Measurements from ENCODE around the gene TBL3. TPM values are rescaled to one million over a fixed set of nuclear protein-coding genes. Genes with fewer than 3 reads are reported as not detected.
A peak's percentile ranks its signal among the peaks of the same experiment; 100 is the strongest.

The TBL3 gene
- total and polyA plus RNA-seq, 7 donors = 31.5 to 78.0 (median 41.8) TPM

DNA sequence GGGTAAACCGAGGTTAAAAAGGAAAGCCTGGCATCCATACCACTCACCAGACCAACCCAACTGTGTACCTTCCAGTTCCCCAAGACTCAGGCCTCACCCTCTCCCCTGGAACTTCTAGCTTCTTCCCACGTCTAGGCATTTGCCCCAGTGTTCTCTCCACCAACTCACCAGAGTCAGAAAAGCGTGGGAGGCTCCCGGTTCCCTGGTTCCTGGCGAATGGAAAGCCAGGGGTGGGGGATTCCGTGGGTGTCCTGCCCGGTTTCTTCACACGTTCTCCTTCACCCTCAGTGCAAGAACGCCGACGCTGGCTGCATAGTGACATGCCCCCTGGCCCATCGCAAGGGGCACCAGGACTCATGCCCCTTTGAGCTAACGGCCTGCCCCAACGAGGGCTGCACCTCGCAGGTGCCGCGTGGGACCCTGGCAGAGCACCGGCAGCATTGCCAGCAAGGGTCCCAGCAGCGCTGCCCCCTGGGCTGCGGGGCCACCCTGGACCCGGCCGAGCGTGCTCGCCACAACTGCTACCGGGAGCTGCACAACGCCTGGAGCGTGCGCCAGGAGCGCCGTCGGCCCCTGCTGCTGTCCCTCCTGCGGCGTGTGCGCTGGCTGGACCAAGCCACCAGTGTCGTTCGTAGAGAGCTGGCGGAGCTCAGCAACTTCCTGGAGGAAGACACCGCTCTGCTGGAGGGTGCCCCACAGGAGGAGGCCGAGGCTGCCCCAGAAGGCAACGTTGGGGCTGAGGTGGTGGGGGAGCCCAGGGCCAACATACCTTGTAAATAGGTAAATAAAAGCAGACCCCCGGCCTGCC is 3.5 kb upstream of the TBL3 start:
- TF ChIP-seq, protein P1, sequence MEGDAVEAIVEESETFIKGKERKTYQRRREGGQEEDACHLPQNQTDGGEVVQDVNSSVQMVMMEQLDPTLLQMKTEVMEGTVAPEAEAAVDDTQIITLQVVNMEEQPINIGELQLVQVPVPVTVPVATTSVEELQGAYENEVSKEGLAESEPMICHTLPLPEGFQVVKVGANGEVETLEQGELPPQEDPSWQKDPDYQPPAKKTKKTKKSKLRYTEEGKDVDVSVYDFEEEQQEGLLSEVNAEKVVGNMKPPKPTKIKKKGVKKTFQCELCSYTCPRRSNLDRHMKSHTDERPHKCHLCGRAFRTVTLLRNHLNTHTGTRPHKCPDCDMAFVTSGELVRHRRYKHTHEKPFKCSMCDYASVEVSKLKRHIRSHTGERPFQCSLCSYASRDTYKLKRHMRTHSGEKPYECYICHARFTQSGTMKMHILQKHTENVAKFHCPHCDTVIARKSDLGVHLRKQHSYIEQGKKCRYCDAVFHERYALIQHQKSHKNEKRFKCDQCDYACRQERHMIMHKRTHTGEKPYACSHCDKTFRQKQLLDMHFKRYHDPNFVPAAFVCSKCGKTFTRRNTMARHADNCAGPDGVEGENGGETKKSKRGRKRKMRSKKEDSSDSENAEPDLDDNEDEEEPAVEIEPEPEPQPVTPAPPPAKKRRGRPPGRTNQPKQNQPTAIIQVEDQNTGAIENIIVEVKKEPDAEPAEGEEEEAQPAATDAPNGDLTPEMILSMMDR (IDR thresholded peaks at IDR 0.05) = no peak
- H3K27ac ChIP-seq = no peak overlapping the region
- WGBS, 3 donors = 84 to 89% (median 87%) methylated on average over 41 of the region's 41 CpGs
- H3K36me3 ChIP-seq (ENCODE audit: insufficient read depth in 1 of 2, low read depth in 1 of 2) = peaks cover 0 to 7% of the 10 kb centered on the region in 2 donors
- DNase-seq (no peak), ATAC-seq (no peak)
- H3K9me3 ChIP-seq = no peaks in the 10 kb centered on the region
- intact Hi-C loops (cut with DNase I) = no loop called here
- H3K4me1 ChIP-seq = peaks cover 31% of the 10 kb centered on the region
- no peak overlapping the region for H3K4me3 ChIP-seq
- no peaks in the 10 kb centered on the region for H3K27me3 ChIP-seq (ENCODE audit: insufficient read depth in 3 of 3, low read length in 2 of 3)

DNA sequence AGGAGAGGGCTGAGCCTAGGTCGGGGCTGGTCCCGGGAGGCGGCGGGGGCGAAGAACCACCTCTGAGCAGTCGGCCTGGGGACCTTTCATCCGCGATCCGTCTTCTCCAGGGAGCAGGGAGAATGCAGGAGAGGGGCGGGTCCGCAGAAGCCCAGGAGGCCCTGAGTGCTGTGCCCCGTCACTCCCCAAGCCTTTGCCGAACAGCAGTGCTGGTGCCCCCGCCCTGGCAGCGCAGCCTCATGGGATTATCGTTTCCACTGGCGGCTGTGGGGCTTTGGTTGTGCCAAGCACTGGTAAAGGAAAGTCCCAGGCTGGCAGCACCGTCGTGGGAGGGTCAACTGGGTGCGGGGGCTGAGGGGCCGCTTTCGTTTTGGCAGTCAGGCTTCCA is 631 bp downstream of the TBL3 start:
- TF ChIP-seq, protein P1 (IDR thresholded peaks at IDR 0.05) = no peak
- WGBS, 3 donors = 1 to 2% (median 1%) methylated on average over 16 to 22 of the region's 22 CpGs
- peaks cover 3 to 35% of the 10 kb centered on the region in 2 donors for H3K36me3 ChIP-seq (ENCODE audit: insufficient read depth in 1 of 2, low read depth in 1 of 2)

DNA sequence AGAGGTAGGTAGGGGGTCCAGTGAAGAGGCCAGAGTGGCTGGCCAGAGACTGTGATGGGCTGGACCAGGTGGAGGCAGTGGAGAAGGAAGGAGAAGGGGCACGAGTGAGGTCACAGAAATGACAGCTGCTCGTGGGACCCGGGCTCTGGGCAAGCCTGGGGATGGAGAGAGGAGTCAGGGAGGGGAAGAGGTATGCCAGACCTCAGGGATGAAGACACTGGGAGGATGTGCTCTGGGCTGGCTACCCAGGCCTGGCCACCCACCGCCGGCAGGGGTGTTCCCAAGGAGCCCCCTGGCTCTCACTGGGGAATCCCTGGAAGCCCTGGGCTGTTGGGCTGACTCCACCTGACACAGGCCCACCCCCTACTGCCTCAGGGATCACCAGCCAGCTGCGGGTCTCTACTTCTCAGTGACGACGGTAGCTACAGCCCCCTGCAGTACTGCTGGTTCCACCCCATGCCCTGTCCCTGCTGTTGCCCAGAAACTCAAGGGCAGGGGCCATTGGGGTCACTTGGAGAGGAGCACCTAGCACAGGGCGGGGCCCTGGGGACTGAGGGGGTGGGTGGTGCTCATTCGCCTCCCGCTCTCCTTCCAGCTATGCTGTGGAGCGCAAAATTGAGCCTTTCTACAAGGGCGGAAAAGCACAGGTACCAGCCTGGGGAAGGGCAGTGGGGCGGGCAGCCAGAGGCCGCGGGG is 1.8 kb downstream of the TBL3 start:
- Histone ChIP-seq H3K27ac (no peak overlapping the region), H3K9me3 (no peaks in the 10 kb centered on the region), H3K4me1 (peaks cover 20% of the 10 kb centered on the region), H3K4me3 (peak overlapping the region; percentile 100), H3K36me3 (ENCODE audit: insufficient read depth in 1 of 2, low read depth in 1 of 2) (peaks cover 8 to 46% of the 10 kb centered on the region in 2 donors), H3K27me3 (ENCODE audit: insufficient read depth in 3 of 3, low read length in 2 of 3) (no peaks in the 10 kb centered on the region)
- 76 to 78% (median 77%) methylated on average over 14 to 16 of the region's 16 CpGs for WGBS, 3 donors
- ATAC-seq (no peak), DNase-seq (no peak)
- TF ChIP-seq, protein P1 (IDR thresholded peaks at IDR 0.05) = no peak
- intact Hi-C loops (cut with DNase I) = no loop called here

More for the DNA sequence above, 631 bp downstream of the TBL3 start:
- peaks cover 20% of the 10 kb centered on the region for H3K4me1 ChIP-seq
- intact Hi-C loops (cut with DNase I) = loop anchor here in 1 of 2 donors (1.0 kb wide), 1 partner anchor 14 kb away; no protein-coding TSS in a partner anchor
- peak overlapping the region; percentile 98 for H3K27ac ChIP-seq
- no peaks in the 10 kb centered on the region for H3K27me3 ChIP-seq (ENCODE audit: insufficient read depth in 3 of 3, low read length in 2 of 3)
- peak in 2 of 4 donors; percentile 2 to 8 for ATAC-seq
- H3K9me3 ChIP-seq = no peaks in the 10 kb centered on the region
- H3K4me3 ChIP-seq = peak overlapping the region; percentile 100
- DNase-seq = no peak

DNA sequence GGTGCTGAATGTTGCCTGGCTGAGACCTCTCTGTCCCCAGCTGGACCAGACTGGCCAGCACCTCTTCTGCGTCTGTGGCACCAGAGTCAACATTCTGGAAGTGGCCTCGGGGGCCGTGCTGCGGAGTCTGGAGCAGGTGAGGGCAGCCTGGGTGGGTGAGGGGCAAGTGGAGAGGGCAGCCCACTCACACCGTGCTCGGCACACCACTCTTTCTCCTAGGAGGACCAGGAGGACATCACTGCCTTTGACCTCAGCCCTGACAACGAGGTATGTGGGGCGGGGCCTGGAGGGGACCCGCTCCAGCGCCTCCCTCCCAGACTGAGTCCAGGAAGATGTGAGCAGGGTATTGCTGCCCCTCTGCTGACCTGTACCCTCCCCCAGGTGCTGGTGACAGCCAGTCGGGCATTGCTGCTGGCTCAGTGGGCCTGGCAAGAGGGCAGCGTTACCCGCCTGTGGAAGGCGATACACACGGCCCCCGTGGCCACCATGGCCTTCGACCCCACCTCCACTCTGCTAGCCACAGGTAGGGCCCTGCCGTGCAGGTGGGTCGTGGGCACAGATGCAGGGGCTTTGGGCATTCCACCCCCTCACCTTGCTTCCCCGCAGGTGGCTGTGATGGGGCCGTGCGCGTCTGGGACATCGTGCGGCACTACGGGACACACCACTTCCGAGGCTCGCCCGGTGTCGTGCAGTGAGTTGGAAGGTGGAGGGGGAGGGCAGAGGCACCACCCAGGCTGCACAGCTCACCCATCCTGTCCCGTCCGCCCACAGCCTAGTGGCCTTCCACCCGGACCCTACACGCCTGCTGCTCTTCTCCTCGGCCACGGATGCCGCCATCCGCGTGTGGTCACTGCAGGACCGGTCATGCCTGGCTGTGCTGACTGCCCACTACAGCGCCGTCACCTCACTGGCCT is 2.6 kb downstream of the TBL3 start:
- TF ChIP-seq, protein P1 (IDR thresholded peaks at IDR 0.05) = no peak
- Histone ChIP-seq H3K27ac (no peak overlapping the region), H3K4me3 (no peak overlapping the region), H3K4me1 (peaks cover 20% of the 10 kb centered on the region), H3K36me3 (ENCODE audit: insufficient read depth in 1 of 2, low read depth in 1 of 2) (peaks cover 8 to 53% of the 10 kb centered on the region in 2 donors), H3K9me3 (no peaks in the 10 kb centered on the region), H3K27me3 (ENCODE audit: insufficient read depth in 3 of 3, low read length in 2 of 3) (no peaks in the 10 kb centered on the region)
- intact Hi-C loops (cut with DNase I) = no loop called here
- 90 to 92% (median 92%) methylated on average over 40 to 42 of the region's 42 CpGs for WGBS, 3 donors
- DNase-seq (no peak), ATAC-seq (no peak)
